Effector CD8-positive, alpha-beta T cell (primary cell): ENCODE measurements around the gene TIMM8A.
"Not testable (repeated sequence)": the region's sequence is repeated elsewhere in the genome, so short reads cannot be mapped to it uniquely, and the experiment has no call there.

Experiments used
- DNase-seq: peaks from one replicate; lab custom pipeline; 2025; lab: John Stamatoyannopoulos, UW

TIMM8A gene

DNA sequence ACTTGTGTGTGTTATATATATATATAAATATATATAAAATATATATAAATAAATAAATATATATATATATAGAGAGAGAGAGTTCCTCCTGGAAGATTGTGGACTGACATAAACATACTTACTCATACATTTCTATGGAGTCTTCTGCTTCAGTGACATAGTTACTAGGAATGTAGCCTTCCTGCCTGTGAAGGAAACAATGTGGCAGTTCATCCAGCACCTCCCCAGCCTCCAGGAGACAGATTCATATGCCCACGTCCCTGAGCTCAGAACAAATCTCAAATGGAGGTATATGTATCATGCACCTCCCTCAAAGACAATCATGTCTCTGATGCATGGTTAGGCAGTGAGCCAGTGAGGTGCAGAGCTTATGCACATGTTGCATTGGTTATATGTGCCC lies 11.4 kb upstream of the TIMM8A start:
- DNase-seq: no peak

DNA sequence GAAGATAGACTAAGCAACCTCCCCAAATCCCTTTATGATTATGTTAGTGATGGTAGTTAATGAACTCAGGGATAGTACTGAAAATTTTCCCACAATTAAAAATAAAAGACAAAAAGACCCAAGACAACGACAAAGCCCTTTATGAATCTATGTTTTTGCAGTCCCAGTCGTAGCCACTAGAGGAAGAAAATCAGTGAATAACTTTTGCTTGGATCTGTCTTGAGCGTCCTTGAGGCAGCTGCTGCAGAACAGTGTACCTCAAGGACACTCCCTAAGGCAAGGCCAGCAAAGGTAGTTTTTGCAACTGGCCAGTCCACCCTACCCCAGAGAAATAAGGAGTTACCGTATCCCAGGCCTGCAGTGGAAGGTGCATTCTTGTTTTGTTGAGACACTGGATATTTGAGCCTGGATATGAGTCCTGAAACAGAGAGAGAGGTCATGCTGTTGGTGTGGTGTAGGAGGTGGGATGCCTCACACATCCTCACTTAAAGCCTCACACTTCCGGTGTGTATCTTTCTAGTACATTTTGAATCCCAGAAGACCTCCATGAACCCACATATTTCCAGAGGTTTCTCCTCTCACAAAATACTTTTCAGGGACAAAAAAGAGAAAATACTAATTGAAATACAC lies 8.7 kb upstream of the TIMM8A start:
- no peak for DNase-seq

DNA sequence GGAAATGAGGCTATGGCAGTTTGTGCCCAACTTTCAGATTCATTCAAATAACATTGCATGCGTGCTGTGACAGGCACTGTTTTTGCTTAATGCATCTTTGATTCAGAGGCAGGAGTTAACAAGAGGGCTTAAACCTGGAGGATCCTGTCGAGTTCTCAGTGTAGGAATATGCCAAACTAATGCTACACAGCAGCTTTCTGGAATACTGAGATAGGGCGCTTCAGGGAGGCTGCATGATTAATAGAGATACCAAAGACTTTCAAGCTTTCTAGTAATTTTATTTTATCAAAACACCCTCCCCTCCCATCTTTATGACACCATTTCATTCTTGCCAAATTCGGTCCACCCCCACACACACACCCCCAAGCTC lies 636 bp upstream of the TIMM8A start:
- no peak for DNase-seq

GRCh38 chrX:101347859-101348451 lies 587 bp downstream of the TIMM8A start:
- DNase-seq: no peak

DNA sequence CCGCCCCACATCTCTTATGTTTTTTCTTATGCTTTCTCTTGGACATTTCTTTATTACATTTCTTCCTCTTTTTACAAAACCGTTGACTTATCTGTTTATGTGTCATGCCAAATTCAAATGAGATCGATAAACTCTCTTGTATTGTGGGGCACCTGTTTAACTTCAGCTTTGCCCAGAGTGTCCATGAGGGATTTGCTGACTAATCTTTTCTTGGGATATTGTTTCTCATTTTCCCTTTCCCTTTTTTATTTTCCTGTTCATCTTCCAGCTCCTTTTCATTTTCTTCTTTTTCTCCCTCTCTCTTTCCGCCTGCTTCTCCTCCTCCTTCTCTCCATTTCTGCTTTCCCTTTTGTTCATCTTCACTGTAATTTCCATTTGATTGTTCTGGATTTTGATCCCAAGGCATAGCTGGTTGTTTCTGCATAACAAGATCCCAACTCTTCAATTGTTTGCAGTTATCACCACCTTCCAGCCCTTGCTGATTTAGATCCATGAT lies 10.7 kb downstream of the TIMM8A start:
- no peak for DNase-seq

DNA sequence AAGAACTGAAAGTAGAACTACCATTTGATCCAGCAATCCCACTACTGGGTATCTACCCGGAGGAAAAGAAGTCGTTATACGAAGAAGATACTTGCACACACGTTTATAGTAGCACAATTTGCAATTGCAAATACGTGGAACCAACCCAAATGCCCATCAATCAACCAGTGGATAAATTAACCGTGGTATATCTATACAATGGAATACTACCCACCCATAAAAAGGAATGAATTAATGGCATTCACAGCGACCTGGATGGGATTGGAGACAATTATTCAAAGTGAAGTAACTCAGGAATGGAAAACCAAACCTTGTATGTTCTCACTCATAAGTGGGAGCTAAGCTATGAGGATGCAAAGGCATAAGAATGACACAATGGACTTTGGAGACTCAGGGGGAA lies 14.2 kb downstream of the TIMM8A start:
- DNase-seq: not testable (repeated sequence)

DNA sequence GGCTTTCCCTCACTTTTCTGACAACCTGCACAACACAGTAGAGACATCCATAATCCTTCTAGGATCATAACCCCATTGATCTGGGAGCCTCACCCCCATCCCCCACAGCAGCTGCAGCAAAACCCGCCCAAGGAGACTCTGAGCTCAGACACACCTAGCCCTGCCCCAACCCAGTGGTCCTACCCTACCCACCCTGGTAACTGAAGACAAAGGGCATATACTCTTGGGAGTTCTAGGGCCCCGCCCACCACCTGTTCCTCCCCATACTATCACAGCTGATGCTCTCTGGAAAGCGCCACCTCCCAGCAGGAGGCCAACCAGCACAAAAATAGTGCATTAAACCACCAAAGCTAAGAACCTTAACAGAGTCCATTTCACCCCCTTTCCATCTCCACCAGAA lies 21.9 kb downstream of the TIMM8A start:
- DNase-seq: not testable (repeated sequence)

GRCh38 chrX:101303790-101304189 lies 44.8 kb downstream of the TIMM8A start:
- no peak for DNase-seq
